CD4-positive, alpha-beta T cell (primary cell): Measurements from ENCODE around the gene THBS4. TPM values are rescaled to one million over a fixed set of nuclear protein-coding genes. Genes with fewer than 3 reads are reported as not detected.

Experiments
- ATAC-seq: fragments of 200-7000 bp; cut with Tn5 transposase; one replicate; pipeline ENCODE4 v1.10.0; 2022; ENCODE audit warnings: mild to moderate bottlenecking; ENCODE audit not compliant: poor library complexity
- CTCF ChIA-PET: fragments of 350-600 bp; sonication (Branson Sonifier 250); formaldehyde crosslinking; loops from one replicate; lab custom pipeline; 2021; ENCODE audit warnings: antibody characterized with exemption, inconsistent platforms; lab: Charles Lee
- POLR2A ChIA-PET: fragments of 350-600 bp; sonication (Branson Sonifier 250); formaldehyde crosslinking; loops from one replicate; lab custom pipeline; 2021; ENCODE audit warnings: antibody characterized with exemption, inconsistent platforms; lab: Charles Lee
- DNase-seq, 14 experiments: peaks; one replicate each; pipeline ENCODE4 v3.0.0-alpha.2; 2013 to 2020; ENCODE audit warnings: mixed read lengths in 2 of 14
- H3K27ac ChIP-seq, 2 donors: one replicate each; pipeline versions ENCODE4 v1.5.1 to v1.7.0; 2013; ENCODE audit warnings: low read length in 2 of 2, low read depth in 1 of 2, mild to moderate bottlenecking in 1 of 2
- H3K27me3 ChIP-seq, 2 experiments: 1 replicate in 1 of 2; 2 replicates in 1 of 2; pipeline versions ENCODE4 v1.6.1 to v1.7.0; 2013; ENCODE audit warnings: low read length in 2 of 2, control low read depth in 1 of 2, mild to moderate bottlenecking in 1 of 2, moderate library complexity in 1 of 2; ENCODE audit not compliant: insufficient read depth in 2 of 2, control insufficient read depth in 1 of 2
- H3K36me3 ChIP-seq: one replicate; pipeline ENCODE4 v1.6.1; 2013; ENCODE audit warnings: low read length, control low read depth; ENCODE audit not compliant: insufficient read depth
- H3K4me1 ChIP-seq: one replicate; pipeline ENCODE4 v1.6.1; 2013; ENCODE audit warnings: low read length, control low read depth; ENCODE audit not compliant: insufficient read depth
- H3K4me3 ChIP-seq: one replicate; pipeline ENCODE4 v1.5.1; 2013; ENCODE audit warnings: mild to moderate bottlenecking, low read length, moderate library complexity
- H3K9me3 ChIP-seq, 2 experiments: 1 replicate in 1 of 2; 2 replicates in 1 of 2; pipeline versions ENCODE4 v1.6.1 to v1.7.0; 2013; ENCODE audit warnings: low read length in 2 of 2, mild to moderate bottlenecking in 2 of 2, control low read depth in 1 of 2, moderate library complexity in 1 of 2; ENCODE audit not compliant: control insufficient read depth in 1 of 2, insufficient read depth in 1 of 2
- H3K27ac Mint-ChIP-seq: one replicate; pipeline ENCODE4 v1.8.0; 2020; ENCODE audit warnings: mixed read lengths
- H3K27me3 Mint-ChIP-seq: one replicate; pipeline ENCODE4 v1.8.0; 2021; ENCODE audit warnings: mixed read lengths
- H3K36me3 Mint-ChIP-seq: one replicate; pipeline ENCODE4 v1.8.0; 2021; ENCODE audit warnings: low read depth, mixed read lengths
- H3K4me1 Mint-ChIP-seq: one replicate; pipeline ENCODE4 v1.8.0; 2021; ENCODE audit warnings: low read depth, mixed read lengths
- H3K4me3 Mint-ChIP-seq: one replicate; pipeline ENCODE4 v1.8.0; 2020; ENCODE audit warnings: mild to moderate bottlenecking, mixed read lengths
- H3K9me3 Mint-ChIP-seq: one replicate; pipeline ENCODE4 v1.8.0; 2020; ENCODE audit warnings: mixed read lengths
- intact Hi-C, 2 experiments: fragments of 100-400 bp; cut with DNase I in 1 of 2; cut with micrococcal nuclease in 1 of 2; formaldehyde crosslinking; loops; one replicate each; pipeline versions ENCODE4 v1.15.1 to v1.9.0; 2023 to 2025; cut with DNase I, micrococcal nuclease
- total RNA-seq, 174 experiments: library from RNA in 2 of 174; stranded (reverse) in 2 of 174; gene quantifications; one replicate each; pipeline ENCODE4 v1.2.3 and lab custom pipeline; 2021 to 2026
- TF ChIP-seq, protein P1 (sequence below): fragments of 200-600 bp; IDR thresholded peaks from one replicate; pipeline ENCODE4 v1.8.0; 2022; ENCODE audit warnings: antibody characterized with exemption, mild to moderate bottlenecking

The THBS4 gene
- total RNA-seq, 2 experiments from 2014 or later = 0.47 to 0.85 TPM

DNA sequence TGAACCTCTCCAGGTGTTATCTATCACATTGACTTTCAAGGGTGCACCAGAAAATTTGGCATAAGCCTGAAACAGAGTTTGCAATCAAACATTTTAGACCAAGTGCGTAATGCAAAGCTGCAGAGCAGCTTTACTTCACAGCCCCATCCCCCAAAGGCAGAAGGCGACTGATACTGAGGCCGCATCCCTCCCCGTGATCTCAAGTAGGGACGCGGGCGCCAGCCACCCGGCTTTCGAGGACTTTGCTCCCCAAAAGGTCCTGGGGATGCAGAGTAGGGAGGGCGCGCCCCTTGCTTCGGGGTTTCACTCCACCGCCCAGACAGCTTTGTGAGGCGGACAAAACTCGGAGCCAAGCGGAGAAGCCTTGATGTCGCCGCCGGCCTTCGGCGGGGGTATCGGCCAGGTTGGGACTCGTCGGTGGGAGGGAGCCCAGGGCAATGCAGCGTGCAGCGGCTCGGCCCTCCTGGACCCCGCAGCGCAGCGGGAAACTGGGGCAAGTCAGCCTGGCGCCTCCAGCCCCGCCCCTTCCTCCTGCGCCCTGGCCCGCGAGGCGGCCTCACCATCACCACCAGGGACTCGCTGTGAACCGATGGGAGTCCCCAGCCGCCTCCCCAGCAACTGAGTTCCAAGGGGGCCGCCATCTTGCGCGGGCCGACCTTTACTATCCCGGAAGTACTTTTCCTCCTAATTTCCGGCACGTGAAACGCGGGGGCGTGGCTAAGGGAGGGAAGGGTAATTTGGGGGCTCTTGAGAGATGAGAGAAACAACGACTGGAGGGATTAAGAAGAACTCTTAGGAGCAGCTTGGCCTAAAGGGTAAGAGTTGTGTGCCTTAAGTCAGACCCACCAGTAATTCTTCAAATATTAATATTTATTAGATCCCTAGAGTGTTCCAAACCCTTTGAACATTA, 44.3 kb upstream of the THBS4 start, which contains the start of gene MTX3:
Gene MTX3, minus strand, starts transcription at position 665 of the 910 bp plus-strand sequence. Its CDS starts 24 bp downstream, at position 641.
- peaks cover 12% of the 10 kb centered on the region for H3K27me3 Mint-ChIP-seq
- intact Hi-C loops = loop anchor here (5.0 to 10.0 kb wide), 6 partner anchors 314 to 756 kb away; partner anchors contain the start of genes DHFR (in 1 of the 2), JMY (in 1 of the 2), MSH3 (in 1 of the 2) and TENT2 (in 1 of the 2)
- CTCF ChIA-PET = no interaction called here
- peak within 1 kb of the TSS; percentile 92 for H3K27ac Mint-ChIP-seq
- ATAC-seq (peak; percentile 95), DNase-seq (peak; percentile 75 to 94 (median 83))
- peaks cover 18% of the 10 kb centered on the region for H3K4me1 Mint-ChIP-seq
- H3K9me3 Mint-ChIP-seq = no peaks in the 10 kb centered on the region
- H3K27me3 ChIP-seq = no peaks in the 10 kb centered on the region
- H3K27ac ChIP-seq = peak within 1 kb of the TSS; percentile 59 to 68
- POLR2A ChIA-PET = interaction anchor here (1.0 to 2.5 kb wide), 3 partner anchors 10 to 496 kb away, joined by 3 to 22 read pairs (median 3); no protein-coding TSS in a partner anchor
- H3K9me3 ChIP-seq = peaks cover 0 to 3% of the 10 kb centered on the region in 2 experiments
- TF ChIP-seq, protein P1, sequence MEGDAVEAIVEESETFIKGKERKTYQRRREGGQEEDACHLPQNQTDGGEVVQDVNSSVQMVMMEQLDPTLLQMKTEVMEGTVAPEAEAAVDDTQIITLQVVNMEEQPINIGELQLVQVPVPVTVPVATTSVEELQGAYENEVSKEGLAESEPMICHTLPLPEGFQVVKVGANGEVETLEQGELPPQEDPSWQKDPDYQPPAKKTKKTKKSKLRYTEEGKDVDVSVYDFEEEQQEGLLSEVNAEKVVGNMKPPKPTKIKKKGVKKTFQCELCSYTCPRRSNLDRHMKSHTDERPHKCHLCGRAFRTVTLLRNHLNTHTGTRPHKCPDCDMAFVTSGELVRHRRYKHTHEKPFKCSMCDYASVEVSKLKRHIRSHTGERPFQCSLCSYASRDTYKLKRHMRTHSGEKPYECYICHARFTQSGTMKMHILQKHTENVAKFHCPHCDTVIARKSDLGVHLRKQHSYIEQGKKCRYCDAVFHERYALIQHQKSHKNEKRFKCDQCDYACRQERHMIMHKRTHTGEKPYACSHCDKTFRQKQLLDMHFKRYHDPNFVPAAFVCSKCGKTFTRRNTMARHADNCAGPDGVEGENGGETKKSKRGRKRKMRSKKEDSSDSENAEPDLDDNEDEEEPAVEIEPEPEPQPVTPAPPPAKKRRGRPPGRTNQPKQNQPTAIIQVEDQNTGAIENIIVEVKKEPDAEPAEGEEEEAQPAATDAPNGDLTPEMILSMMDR = no peak
- peaks cover 51% of the 10 kb centered on the region for H3K36me3 Mint-ChIP-seq
- H3K4me3 ChIP-seq = peak within 1 kb of the TSS; percentile 85
- H3K4me3 Mint-ChIP-seq = peak within 1 kb of the TSS; percentile 88
- peaks cover 17% of the 10 kb centered on the region for H3K4me1 ChIP-seq
- peaks cover 24% of the 10 kb centered on the region for H3K36me3 ChIP-seq

DNA sequence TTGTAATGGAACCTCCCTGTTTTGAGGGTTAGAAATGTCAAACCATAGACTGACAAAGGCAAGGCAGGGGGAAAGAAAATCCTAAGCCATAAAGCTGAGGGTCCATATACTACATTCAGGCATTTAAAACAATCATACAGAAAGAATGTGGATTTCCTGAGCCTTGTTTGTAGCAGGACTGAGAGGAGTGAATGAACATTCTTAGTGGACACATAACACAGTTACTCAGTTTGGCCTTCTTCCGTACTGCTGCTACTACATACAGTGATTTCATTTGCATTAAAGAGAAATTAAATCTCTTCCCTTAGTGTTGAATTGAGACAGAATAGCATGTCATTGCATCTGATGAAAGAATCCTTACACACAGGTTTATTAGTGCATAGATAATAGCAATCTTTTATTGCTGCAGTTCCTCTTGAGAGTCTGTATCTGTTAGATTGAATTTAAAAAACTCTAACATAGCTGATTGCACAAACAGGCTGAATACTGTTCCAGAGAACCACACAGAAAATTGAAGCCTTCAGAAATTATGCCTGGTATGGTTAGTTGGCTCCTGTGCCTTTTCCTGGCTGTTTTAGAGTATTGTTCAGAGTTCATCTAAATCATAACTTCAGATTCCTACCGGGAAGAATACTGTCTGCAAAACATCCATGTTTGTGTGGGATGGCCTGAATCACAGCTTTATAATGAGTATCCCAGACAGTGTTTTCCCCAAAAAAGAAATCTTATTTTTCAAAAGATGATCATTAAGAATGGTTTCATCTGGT, 42.1 kb upstream of the THBS4 start:
- CTCF ChIA-PET = no interaction called here
- intact Hi-C loops = loop anchor here (5.0 to 10.0 kb wide), 6 partner anchors 312 to 758 kb away; partner anchors contain the start of genes DHFR (in 1 of the 2), JMY (in 1 of the 2), MSH3 (in 1 of the 2) and TENT2 (in 1 of the 2)
- POLR2A ChIA-PET = no interaction called here
- no peak for DNase-seq
- no peaks in the 10 kb centered on the region for H3K9me3 Mint-ChIP-seq
- ATAC-seq = no peak
- peaks cover 12% of the 10 kb centered on the region for H3K27me3 Mint-ChIP-seq
- H3K36me3 Mint-ChIP-seq = peaks cover 29% of the 10 kb centered on the region
- no peak overlapping the region for H3K27ac Mint-ChIP-seq
- Histone ChIP-seq H3K4me1 (peaks cover 17% of the 10 kb centered on the region), H3K9me3 (peaks cover 0 to 3% of the 10 kb centered on the region in 2 experiments), H3K4me3 (no peak overlapping the region), H3K27ac (no peak overlapping the region), H3K27me3 (no peaks in the 10 kb centered on the region), H3K36me3 (peaks cover 4% of the 10 kb centered on the region)
- H3K4me3 Mint-ChIP-seq = no peak overlapping the region
- peaks cover 18% of the 10 kb centered on the region for H3K4me1 Mint-ChIP-seq
- TF ChIP-seq, protein P1 = no peak

DNA sequence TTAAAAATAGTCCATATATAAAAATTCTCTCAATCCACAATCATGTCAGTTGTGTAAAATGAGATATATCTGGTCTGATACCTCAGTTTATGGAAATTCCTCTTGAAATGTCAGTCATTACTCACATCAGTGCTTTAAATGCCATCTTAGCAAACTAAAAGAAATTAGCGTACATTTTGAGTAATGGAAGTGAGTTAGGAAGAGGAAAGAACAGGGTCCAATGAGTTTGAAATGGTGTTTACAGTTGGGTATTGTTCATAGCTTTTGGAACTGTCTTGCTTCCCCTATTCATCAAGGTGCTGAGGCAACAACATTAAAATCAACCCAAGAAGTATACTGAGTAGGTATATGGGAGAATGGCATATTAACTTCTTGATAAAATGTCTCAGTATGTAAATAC, 35.4 kb upstream of the THBS4 start:
- ATAC-seq (no peak), DNase-seq (no peak)
- TF ChIP-seq, protein P1 = no peak
- Mint-ChIP-seq H3K9me3 (no peaks in the 10 kb centered on the region), H3K4me3 (no peak overlapping the region), H3K4me1 (no peaks in the 10 kb centered on the region), H3K27ac (no peak overlapping the region), H3K36me3 (no peaks in the 10 kb centered on the region), H3K27me3 (peaks cover 9% of the 10 kb centered on the region)
- no peak overlapping the region for H3K27ac ChIP-seq
- no peaks in the 10 kb centered on the region for H3K4me1 ChIP-seq
- intact Hi-C loops = loop anchor here in 1 of 2 experiments (5.0 to 10.0 kb wide), 3 partner anchors 305 to 1303 kb away; partner anchors contain the start of genes JMY and ZCCHC9
- H3K36me3 ChIP-seq = no peaks in the 10 kb centered on the region
- ChIA-PET POLR2A (no interaction called here), CTCF (interaction anchor here (1.0 kb wide), 1 partner anchor 15 kb away, joined by 3 read pairs; no protein-coding TSS in a partner anchor)
- no peak overlapping the region for H3K4me3 ChIP-seq
- no peaks in the 10 kb centered on the region for H3K27me3 ChIP-seq
- H3K9me3 ChIP-seq = no peaks in the 10 kb centered on the region
